Measurements from ENCODE around the gene OBSCN.
"Not testable (repeated sequence)": the region's sequence is repeated elsewhere in the genome, so short reads cannot be mapped to it uniquely, and the experiment has no call there.

Gene OBSCN

GRCh38 chr1:228259368-228259894 lies 51.6 kb downstream of the OBSCN start:
- DNase-seq (ENCODE audit: low read depth in 1 of 2, low spot score in 1 of 2), result no peak

- DNase-seq (ENCODE audit: low read depth in 1 of 2, low spot score in 1 of 2), result no peak
Measured at GRCh38 chr1:228259951-228260350, 52.1 kb downstream of the OBSCN start.

GRCh38 chr1:228261706-228262105 lies 53.9 kb downstream of the OBSCN start:
- no peak for DNase-seq (ENCODE audit: low read depth in 1 of 2, low spot score in 1 of 2)

- no peak for DNase-seq (ENCODE audit: low read depth in 1 of 2, low spot score in 1 of 2)
Measured at GRCh38 chr1:228262475-228262874, 54.6 kb downstream of the OBSCN start.

- no peak for DNase-seq (ENCODE audit: low read depth in 1 of 2, low spot score in 1 of 2)
Measured at GRCh38 chr1:228263636-228264035, 55.8 kb downstream of the OBSCN start.

GRCh38 chr1:228264090-228264829 lies 56.4 kb downstream of the OBSCN start:
- DNase-seq (ENCODE audit: low read depth in 1 of 2, low spot score in 1 of 2), result no peak

- no peak for DNase-seq (ENCODE audit: low read depth in 1 of 2, low spot score in 1 of 2)
Measured at GRCh38 chr1:228265167-228265566, 57.3 kb downstream of the OBSCN start.

- no peak for DNase-seq (ENCODE audit: low read depth in 1 of 2, low spot score in 1 of 2)
Measured at GRCh38 chr1:228267962-228268880, 60.4 kb downstream of the OBSCN start.

GRCh38 chr1:228268881-228269265 lies 61.0 kb downstream of the OBSCN start:
- no peak for DNase-seq (ENCODE audit: low read depth in 1 of 2, low spot score in 1 of 2)

GRCh38 chr1:228269431-228269830 lies 61.6 kb downstream of the OBSCN start:
- not testable (repeated sequence) for DNase-seq (ENCODE audit: low read depth in 1 of 2, low spot score in 1 of 2)

- no peak for DNase-seq (ENCODE audit: low read depth in 1 of 2, low spot score in 1 of 2)
Measured at GRCh38 chr1:228270032-228270431, 62.2 kb downstream of the OBSCN start.

- DNase-seq (ENCODE audit: low read depth in 1 of 2, low spot score in 1 of 2), result no peak
Measured at GRCh38 chr1:228271701-228272251, 63.9 kb downstream of the OBSCN start.

- DNase-seq (ENCODE audit: low read depth in 1 of 2, low spot score in 1 of 2), result no peak
Measured at GRCh38 chr1:228272331-228272791, 64.5 kb downstream of the OBSCN start.

GRCh38 chr1:228272831-228273571 lies 65.2 kb downstream of the OBSCN start:
- no peak for DNase-seq (ENCODE audit: low read depth in 1 of 2, low spot score in 1 of 2)

- DNase-seq (ENCODE audit: low read depth in 1 of 2, low spot score in 1 of 2), result no peak
Measured at GRCh38 chr1:228273720-228274451, 66.0 kb downstream of the OBSCN start.

- no peak for DNase-seq (ENCODE audit: low read depth in 1 of 2, low spot score in 1 of 2)
Measured at GRCh38 chr1:228274452-228275178, 66.8 kb downstream of the OBSCN start.

- no peak for DNase-seq (ENCODE audit: low read depth in 1 of 2, low spot score in 1 of 2)
Measured at GRCh38 chr1:228275179-228275429, 67.3 kb downstream of the OBSCN start.

- peak; percentile 74 to 88 for DNase-seq (ENCODE audit: low read depth in 1 of 2, low spot score in 1 of 2)
Measured at GRCh38 chr1:228275430-228276173, 67.8 kb downstream of the OBSCN start.

GRCh38 chr1:228276174-228276831 lies 68.5 kb downstream of the OBSCN start:
- no peak for DNase-seq (ENCODE audit: low read depth in 1 of 2, low spot score in 1 of 2)

Measured in activated CD4-positive, alpha-beta T cell treated with anti-CD3 and anti-CD28 coated beads, Interleukin-2, amount 50 U/mL, for 24 hours (primary cell).